UCSD-AML1 (cell line): ENCODE measurements around the gene ADD1.

ENCODE experiments used
- DNase-seq: peaks from one replicate; lab custom pipeline; 2025; ENCODE audit not compliant: unreplicated experiment; lab: John Stamatoyannopoulos, UW

The ADD1 gene

DNA sequence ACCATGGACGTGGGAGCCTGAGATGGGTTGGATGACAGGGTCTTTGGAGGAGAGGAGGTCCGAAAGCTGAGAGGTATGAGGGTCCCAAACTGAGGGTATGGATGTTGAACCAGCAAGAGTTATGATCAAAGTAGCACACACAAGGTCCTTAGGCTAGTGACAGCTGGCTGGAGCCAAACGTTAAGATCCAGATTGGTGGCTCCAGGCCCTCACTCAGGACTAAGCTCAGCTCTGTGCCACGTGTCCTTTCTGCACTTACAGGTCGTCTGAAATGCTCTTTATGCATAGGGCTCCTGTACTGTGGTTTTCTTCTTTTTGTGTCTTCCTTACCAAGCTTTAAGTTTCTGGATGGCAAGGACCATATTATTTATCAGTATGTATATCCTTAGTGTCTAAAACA is 35.4 kb downstream of the ADD1 start:
- DNase-seq: no peak

DNA sequence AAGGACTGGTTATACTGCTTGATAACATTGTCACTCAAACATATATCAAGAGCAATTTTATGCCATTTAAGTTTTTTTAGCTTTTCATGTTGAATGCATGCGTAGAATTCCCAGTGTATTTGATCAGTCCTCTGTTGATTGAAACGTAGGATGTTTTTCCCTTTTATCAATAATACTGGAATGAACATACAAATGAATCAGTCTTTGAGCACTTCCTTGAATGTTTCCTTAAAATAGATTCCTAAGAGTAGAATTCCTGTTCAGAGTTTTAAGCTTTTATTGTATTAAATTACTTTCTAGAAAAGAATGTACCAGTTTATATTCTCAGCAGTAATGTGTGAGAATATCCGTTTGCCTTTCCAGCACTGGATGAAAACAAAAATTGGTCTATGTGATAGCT is 37.8 kb downstream of the ADD1 start:
- DNase-seq: no peak

DNA sequence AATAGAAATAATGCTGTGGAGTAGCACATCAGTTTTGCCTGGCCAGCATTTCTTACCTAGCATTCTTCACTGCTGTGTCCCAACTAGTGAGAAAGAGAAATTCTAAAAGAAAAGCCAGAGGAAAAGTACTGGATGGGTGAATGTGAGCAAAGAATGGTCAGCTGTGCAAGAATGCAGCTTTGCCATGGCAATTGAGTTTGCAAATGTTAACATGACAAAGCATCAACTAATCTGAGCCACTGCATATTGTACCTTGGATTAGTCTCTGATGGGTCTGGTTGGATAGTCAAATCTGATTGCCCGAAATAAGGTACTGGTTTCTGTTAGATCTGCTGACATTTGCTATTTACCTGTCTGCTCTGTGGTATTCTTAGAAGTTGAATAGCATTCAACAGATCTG is 38.7 kb downstream of the ADD1 start:
- DNase-seq: no peak

DNA sequence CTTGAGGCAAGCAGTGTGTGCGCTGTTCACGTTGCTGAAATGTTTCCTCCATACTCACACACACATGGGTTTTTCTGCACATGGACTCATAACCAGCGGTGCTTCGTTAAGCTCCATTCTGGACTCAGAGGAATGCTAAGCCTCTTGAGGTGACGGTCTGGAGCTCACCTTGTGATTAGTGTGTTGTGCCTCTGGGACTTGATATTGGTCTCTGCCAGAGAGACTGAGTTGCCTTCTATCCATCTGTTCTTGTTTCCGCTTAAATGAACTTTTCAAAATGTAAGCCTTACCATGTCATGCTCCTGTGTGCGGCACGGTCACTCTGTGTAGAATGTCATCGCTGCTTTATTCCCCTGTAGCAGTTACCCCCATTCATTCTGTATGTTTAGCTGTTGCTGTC is 42.5 kb downstream of the ADD1 start:
- no peak for DNase-seq

DNA sequence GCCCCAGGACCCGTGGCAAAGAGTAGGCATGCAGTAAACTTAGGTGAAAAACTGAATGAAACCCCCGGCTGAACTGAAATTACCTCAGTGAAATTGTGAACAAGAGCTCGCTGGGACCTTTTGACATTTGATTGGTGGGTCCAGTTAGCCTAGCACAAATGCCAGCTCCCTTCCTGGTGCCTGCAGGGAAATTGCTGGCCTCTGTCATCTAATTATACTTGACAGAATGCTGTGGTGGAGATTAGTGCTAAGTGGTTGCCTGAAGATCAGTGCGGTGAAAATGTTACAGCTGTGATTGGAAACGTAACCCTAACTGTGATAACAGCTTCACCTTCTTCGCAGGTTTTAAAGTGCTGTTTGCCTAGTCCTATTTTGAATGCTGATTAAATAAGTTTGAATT is 43.0 kb downstream of the ADD1 start:
- no peak for DNase-seq

DNA sequence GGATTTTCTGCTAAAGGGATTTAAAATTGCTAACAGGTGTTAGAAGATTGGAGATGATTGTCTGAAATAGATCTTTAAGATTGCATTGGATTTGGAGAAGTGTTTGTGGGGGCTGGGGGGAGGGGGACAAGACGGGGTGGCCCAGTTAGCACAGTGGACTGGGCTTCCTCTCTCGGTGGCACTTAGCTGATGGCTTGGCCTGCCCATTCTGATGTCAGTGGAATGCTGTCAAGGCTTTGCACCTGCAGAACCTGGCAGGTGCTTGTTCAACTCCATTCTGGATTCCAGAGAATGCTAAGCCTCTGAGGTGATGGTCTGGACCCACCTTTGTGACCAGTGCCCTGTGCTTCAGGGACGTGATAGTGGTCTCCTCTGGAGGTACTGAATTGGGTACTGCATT is 43.7 kb downstream of the ADD1 start:
- no peak for DNase-seq

DNA sequence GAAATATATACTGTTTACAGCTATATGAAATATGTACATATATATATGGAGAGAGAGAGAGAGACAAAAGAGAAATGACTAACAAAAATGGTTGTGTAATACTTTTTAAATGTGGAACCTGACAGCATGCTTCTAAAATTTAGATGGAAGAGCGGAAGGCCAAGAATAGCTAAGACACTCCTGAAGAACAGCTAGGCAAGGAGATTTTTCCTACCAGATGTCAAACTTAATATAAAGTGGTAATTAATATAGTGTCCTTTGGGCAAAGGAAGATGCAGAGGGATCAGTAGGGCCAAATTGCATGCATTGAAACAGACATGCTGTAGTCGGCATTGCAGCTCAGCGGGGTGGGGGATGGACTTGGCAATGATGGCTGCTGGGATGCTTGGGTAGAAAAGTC is 45.2 kb downstream of the ADD1 start:
- DNase-seq: no peak

DNA sequence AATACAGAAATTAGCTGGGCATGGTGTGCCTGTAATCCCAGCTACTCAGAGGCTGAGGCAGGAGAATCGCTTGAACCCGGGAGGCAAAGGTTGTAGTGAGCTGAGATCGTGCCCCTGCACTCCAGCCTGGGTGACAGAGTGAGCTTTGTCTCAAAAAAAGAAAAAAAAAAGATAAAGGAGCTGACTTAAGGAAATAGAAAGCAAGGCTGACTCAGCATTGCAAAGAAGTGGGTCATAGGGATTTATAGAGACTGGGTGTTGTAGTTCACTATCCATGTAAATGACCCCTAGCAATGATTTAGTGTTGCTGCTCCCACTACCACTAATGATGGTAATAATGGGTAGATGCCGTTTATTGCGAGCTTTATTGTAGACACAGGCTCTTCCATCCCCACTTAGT is 47.6 kb downstream of the ADD1 start:
- no peak for DNase-seq

DNA sequence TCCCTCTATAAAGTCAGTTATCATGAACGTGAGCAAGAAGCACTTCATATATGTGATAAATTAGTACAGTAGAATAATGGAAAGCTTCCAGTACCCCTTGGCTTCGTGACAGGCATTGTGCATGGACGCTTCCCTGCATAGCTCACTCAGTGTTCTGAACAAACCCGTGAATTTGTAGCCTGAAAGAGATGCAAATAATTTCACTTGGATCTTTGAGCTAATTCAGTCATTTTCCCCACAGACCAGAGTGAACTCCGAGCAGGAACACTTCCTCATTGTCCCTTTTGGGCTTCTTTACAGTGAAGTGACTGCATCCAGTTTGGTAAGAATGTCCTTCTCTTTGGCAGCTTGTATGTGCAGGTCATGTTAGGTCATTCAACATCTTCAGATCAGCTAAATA is 50.1 kb downstream of the ADD1 start:
- no peak for DNase-seq

DNA sequence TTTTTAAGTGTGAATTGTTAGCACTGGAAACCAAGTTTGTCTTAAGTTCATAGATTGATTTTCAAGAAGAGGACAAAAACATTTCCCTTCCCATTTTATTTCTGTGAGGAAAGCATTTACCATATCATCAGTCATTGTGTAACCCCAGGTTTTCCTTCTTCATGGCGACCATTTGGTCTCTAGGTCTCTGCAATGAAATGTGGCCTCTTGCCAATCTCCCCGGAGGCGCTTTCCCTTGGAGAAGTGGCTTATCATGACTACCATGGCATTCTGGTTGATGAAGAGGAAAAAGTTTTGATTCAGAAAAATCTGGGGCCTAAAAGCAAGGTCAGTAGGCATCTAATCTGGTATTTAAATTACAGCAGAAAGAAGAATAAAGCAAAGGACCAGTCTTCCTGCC is 54.4 kb downstream of the ADD1 start:
- no peak for DNase-seq

DNA sequence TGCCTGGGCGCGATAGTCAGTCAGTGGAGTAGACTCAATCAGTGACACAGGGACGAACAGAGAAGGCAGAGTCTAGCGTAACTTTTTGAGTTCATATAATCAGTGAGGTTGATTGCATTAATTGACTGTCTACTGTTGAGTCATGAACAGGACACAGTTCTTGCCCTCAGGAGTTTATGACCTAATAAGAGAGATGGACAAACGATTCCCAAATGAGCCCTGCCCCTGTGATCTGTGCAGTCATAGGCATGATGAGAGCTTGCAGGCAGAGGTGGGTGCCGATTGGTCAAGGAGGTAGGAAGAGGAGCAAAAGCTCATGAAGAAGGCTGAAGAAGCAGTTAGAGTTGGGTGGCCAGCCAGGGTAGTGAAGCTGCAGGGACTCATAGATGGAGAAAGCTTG is 57.1 kb downstream of the ADD1 start:
- DNase-seq: no peak

DNA sequence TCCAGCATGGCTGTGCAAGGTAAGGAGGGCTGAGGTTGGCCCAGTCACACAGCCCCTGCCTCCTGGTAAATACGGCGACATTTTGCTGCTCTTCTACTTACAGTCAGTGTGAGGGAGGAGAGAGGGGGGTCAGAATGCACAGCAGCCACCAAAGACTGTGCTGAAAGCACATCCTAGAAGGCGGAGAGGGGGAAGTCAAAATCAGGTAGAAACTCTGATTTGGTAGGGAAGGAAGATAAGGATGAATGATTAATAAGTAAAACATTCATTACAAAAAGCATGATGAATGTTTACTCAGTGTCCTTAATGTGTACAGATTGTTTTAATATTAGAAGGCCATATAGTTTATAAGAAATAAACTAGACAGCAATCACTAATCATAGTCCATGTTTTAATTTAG is 57.5 kb downstream of the ADD1 start:
- no peak for DNase-seq

DNA sequence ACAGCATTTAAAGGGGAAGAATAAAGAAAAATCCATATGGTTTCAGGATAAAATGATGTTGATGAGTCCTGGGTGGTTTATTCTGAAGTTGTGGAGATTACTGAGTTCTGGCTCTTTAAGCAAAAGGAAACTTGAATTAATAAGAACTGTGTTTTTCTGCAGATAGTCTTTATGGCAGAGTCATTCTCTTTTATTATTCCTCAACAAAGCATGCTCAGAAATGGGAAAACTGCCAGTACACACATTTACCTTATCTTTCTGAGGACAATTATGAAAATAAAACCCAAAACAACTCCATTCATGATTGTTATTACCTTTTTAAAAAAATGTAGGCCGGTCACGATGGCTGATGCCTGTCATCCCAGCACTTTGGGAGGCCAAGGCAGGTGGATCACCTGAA is 58.5 kb downstream of the ADD1 start:
- DNase-seq: no peak

DNA sequence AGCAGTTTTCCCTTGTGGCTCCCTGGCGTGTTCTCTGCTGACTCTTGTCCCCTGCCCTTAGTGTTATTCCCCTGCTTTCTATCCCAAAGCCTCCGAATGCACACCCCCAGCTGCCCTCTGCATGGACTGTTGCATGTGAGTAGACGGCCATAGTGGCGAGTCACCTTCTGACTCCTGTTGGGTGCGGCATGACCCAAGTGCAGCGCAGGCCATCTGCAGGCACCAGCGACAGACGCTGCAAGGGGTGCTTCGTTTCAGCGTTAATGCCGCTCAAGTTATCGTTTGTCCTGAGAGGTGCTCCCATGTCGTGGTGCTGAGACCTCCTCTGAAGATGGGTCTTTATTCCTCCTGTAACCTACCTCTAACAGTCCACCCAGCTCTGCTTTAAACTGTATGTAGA is 61.9 kb downstream of the ADD1 start:
- no peak for DNase-seq

DNA sequence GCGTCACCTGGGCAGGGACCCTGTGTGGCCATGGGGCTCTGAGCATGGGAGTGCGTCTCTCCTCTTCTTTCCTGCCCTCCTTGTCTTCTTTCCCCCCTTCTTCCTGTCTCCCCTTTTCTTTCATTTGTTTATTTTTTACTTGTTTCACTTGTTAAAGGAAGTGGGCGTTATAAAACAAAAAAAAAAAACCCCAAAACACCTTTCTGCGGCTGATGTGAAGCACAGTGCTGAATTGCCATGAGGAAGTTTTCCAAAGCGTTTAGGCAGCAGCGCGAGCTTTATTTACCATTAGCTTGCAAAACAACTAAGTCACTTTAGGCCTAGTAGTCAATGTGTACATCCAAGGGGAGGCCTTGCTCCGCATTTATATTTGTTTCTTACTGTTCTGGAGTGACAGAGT is 62.6 kb downstream of the ADD1 start:
- DNase-seq: no peak

DNA sequence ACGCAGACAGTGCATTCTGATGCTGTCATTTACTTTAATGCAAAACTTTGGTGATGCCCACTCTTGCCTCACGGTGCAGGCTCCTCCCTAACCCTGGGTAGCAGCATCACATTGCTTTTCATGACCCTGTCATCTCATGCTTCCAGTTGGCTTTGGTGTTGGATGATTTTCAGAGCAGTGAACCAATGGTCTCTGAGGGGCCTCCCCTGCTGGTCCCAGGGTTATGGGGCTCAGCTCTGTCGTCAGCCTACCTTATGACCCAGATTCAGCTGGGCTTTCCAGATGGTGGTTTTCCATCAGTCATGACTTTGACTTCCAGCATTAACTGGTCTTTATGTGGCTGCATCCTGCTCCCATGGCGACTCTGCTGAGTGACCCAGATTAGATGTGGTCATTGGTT is 63.6 kb downstream of the ADD1 start:
- no peak for DNase-seq

DNA sequence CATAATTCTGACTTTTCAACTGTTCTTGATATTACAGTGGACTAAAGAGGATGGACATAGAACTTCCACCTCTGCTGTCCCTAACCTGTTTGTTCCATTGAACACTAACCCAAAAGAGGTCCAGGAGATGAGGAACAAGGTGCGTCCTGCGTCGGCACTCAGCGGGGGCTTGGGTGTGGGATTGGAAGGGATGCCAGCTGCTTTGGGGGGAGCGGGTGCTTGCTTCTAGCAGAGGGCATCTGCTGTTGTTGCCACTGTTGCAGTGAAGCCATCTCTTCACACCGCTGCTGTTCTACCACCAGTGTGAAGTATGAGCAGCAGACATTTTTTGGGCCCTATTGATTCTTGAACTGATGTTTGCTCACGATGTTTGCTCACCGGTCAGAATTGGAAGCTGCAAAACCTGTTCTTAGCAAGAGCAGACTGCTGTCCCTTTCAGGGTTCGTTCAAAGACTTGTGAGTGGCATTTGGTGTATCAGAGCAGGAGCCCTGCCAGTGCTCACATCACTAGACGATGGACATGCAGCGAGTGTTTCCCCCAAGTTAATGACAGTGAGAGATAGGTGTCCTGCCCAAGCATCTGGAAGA is 64.2 kb downstream of the ADD1 start:
- DNase-seq: no peak

DNA sequence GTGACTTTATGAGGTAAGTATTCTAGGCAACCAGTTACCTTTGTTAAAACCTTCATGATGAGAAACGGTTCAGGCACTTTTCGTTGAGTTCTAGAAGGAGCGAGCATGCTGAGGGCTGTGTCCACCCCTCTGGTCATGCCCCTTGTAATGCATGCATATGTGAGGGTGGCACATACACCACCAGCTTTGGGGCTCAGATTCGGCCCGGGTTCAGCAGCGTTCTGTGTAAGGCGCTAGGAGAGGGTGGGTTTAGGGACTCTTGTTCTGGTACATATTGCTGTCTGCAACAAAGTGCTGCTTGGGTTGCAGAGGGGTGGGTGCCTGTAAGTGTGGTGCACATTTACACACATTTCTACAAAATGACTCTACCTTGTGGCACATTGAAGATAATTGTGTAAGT is 65.0 kb downstream of the ADD1 start:
- DNase-seq: no peak

DNA sequence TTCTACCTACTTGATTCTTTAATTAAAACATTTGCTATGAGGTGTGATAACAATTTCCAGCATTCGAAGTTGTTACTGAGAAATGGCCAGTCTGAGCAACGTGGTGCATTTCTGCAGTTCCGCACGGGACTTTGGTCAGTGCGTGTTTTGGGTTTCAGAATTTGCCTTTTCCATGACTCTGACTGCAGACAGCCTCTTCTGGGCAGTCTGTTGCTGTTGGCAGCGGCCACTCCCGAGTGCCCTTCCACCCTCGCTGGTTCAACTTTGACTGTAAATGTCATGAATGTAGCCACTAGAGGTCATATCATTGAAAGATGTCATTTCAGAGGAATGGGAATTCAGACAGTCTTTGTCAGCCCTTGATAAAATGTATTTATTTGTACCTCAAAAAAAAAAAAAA is 65.9 kb downstream of the ADD1 start:
- DNase-seq: no peak

DNA sequence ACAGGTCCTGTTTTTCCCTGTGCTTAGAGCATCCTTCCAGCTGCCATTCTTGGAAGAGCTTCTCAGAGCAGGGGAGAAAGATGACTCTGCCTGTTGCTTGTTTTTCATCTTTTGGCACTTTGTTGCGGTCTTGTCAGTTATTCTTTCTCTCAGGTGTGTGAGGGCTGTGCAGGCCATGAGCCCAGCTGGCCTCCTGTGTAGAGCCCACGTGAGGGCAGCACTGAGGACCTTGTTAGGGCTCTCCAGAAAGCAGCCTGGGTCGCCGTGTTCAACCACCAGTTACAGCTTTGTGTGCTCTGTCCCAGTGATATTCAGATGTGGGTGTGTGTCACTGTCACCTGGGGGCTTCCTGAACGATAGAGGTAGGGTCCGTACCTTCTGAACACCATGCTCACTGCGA is 66.8 kb downstream of the ADD1 start:
- no peak for DNase-seq

DNA sequence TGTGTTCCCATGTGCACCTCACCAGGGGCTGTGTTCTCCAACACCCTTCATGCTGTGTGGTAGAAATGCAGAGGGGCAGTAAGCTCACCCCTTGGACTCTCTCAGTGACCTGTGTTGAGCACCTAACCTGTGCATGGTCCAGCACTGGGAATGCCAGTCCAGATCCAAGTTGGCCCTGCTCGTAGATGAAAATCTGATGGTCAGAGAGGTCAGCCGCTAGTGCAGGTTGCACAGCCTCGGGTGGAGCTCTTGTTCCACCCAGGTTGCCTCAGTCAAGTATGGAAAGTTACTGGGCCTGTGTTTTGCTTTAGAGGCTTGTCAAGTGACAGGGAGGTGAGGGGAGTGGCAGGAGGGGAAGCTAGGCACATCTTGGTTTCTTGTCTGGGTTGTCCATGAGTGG is 68.2 kb downstream of the ADD1 start:
- DNase-seq: no peak

DNA sequence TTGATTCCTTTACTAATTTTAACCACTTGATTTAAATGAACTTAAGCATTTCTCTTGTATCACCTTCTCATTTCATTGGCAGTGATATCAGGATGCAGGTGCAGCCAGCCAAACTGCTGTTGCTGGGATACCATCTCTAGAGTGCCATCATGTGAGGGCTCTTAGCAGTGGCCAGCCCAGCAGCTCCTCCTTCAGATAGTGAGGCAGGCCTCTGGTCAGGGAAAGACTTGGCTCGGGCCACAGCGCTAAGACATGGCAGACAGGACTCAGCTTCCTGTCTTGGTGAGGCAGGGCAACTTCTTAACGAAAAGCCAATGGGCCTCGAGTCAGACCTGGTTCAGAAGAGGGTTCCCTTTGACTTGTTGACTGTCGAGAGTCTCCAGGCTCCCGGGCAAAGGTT is 69.5 kb downstream of the ADD1 start:
- no peak for DNase-seq

DNA sequence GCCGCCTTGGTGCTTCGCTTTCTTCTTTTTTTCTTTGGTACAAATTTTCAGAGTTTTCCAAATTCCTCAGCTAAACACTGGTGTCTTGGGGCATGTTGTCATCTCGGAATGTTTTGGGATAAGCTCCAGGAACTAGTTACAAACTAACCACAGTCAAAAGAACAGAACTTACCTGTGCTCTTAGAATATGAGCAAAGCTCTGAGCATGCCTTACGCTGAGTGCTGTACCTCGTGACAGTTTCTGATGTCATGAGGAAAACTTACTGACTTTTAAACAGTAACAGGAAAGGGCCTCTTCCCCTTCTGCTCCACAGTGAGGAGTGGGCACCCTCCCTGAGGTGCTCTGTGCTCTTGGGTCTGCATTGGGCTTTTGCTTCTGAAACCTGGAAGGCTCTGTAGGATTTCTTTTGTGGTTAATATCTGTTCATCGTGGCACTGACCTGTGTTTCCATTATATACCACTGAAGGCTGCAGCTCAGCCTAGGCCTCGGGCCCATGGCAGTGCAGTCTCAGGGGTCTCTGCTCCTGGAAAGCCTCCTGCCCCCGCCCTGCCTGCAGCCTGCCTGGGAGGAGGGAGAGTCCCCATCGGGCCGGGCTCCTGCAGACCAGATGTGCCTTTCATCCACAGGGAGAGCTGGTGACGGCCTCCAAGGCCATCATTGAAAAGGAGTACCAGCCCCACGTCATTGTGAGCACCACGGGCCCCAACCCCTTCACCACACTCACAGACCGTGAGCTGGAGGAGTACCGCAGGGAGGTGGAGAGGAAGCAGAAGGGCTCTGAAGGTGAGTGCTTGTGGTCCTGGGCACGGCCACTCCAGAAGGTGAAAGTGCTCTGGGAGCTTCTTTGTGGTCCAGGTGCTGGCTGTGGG is 70.8 kb downstream of the ADD1 start:
- DNase-seq: no peak
